Tibial nerve (tissue), 3 donors: ENCODE data around the gene MGMT.

Experiments used
- POLR2A ChIP-seq, 2 donors: fragments of 450-650 bp; IDR thresholded peaks; one replicate each; pipeline ENCODE4 v1.6.1; 2017; ENCODE audit warnings: antibody characterized with exemption in 2 of 2, mild to moderate bottlenecking in 2 of 2, moderate library complexity in 2 of 2
- TF ChIP-seq, protein P1 (sequence below), 5 experiments: fragments of 200-600 bp in 3 of 5; fragments of 450-650 bp in 2 of 5; sonication (generic) in 3 of 5; IDR thresholded peaks; one replicate each; pipeline ENCODE4 v1.5.1; 2016 to 2019; ENCODE audit warnings: antibody characterized with exemption in 5 of 5, mild to moderate bottlenecking in 3 of 5, moderate library complexity in 2 of 5

DNA sequence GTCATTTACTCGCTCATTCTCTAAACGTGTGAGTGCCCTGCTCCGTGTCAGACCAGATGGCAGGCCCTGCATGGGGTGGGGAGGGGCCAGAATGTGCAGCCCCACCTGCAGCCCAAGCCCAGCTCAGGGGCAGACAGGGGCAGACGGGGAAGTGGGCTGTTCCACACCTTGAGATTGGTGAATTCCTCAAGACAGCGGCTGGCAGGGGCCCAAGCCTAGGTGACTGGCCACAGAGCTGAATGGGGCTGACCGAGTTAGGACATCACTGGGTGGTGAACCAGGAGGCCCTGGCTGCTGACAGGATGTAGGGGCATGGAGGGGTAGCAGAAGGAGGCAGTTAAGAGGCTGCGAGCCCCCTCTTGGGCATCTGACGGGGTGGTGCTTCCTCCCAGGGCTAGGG, 79.1 kb downstream of the MGMT start:
- TF ChIP-seq, protein P1, sequence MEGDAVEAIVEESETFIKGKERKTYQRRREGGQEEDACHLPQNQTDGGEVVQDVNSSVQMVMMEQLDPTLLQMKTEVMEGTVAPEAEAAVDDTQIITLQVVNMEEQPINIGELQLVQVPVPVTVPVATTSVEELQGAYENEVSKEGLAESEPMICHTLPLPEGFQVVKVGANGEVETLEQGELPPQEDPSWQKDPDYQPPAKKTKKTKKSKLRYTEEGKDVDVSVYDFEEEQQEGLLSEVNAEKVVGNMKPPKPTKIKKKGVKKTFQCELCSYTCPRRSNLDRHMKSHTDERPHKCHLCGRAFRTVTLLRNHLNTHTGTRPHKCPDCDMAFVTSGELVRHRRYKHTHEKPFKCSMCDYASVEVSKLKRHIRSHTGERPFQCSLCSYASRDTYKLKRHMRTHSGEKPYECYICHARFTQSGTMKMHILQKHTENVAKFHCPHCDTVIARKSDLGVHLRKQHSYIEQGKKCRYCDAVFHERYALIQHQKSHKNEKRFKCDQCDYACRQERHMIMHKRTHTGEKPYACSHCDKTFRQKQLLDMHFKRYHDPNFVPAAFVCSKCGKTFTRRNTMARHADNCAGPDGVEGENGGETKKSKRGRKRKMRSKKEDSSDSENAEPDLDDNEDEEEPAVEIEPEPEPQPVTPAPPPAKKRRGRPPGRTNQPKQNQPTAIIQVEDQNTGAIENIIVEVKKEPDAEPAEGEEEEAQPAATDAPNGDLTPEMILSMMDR (IDR thresholded peaks at IDR 0.05): no peak
- no peak for TF ChIP-seq POLR2A (IDR thresholded peaks at IDR 0.05)
